K562 (cell line): ENCODE measurements around the gene ANKRD34A. TPM values are rescaled to one million over a fixed set of nuclear protein-coding genes. Genes with fewer than 3 reads are reported as not detected.
A peak's percentile ranks its signal among the peaks of the same experiment; 100 is the strongest.

Source experiments
- ARID3B ChIP-seq: fragments of 250-450 bp; sonication (Bioruptor Pico); IDR thresholded peaks from 2 replicates; pipeline ENCODE4 v1.4.0; 2020; ENCODE audit warnings: borderline replicate concordance
- ELK1 ChIP-seq: sonication (generic); formaldehyde crosslinking; IDR thresholded peaks from 2 replicates; pipeline ENCODE4 v1.8.1; 2022; ENCODE audit warnings: missing genetic modification reagents
- ESRRA ChIP-seq: fragments of 450-650 bp; IDR thresholded peaks from 2 replicates; pipeline ENCODE4 v1.6.1; 2014; ENCODE audit warnings: low read depth, mild to moderate bottlenecking, moderate library complexity, borderline replicate concordance
- FOXJ3 ChIP-seq: sonication (generic); formaldehyde crosslinking; IDR thresholded peaks from 2 replicates; pipeline ENCODE4 v1.4.0; 2020; ENCODE audit warnings: mild to moderate bottlenecking, missing genetic modification reagents
- HIVEP1 ChIP-seq: fragments of 250-450 bp; sonication (Bioruptor Pico); IDR thresholded peaks from 2 replicates; pipeline ENCODE4 v1.4.0; 2020; ENCODE audit warnings: mild to moderate bottlenecking
- HMGXB4 ChIP-seq: sonication (generic); formaldehyde crosslinking; IDR thresholded peaks from 2 replicates; pipeline ENCODE4 v1.8.1; 2023; ENCODE audit warnings: mild to moderate bottlenecking, missing genetic modification reagents
- HNRNPH1 ChIP-seq: fragments of 200-400 bp; formaldehyde crosslinking; optimal IDR thresholded peaks from 2 replicates; pipeline ENCODE3; 2017; ENCODE audit warnings: low read depth, mild to moderate bottlenecking, low read length, moderate library complexity
- JUN ChIP-seq, 2 experiments: sonication (generic) in 1 of 2; formaldehyde crosslinking in 1 of 2; IDR thresholded peaks; 2 replicates each; pipeline versions ENCODE4 v1.6.1 to v1.8.0; 2012 to 2022; ENCODE audit warnings: borderline replicate concordance in 2 of 2, mild to moderate bottlenecking in 2 of 2, improper control_type of control experiment in 1 of 2, low read depth in 1 of 2, low read length in 1 of 2, missing genetic modification reagents in 1 of 2
- KAT8 ChIP-seq: fragments of 450-650 bp; IDR thresholded peaks from 2 replicates; pipeline ENCODE4 v1.6.1; 2016; ENCODE audit warnings: low read depth, mild to moderate bottlenecking
- KDM4B ChIP-seq, 2 experiments: fragments of 450-650 bp in 1 of 2; sonication (generic) in 1 of 2; IDR thresholded peaks; 2 replicates each; pipeline ENCODE4 v1.6.1; 2016 to 2017; ENCODE audit warnings: borderline replicate concordance in 2 of 2, antibody characterized with exemption in 1 of 2, low read depth in 1 of 2, mild to moderate bottlenecking in 1 of 2
- KLF1 ChIP-seq: fragments of 450-650 bp; IDR thresholded peaks from 2 replicates; pipeline ENCODE4 v1.6.1; 2016; ENCODE audit warnings: missing genetic modification characterization, missing compliant biosample characterization
- MAX ChIP-seq: sonication (generic); formaldehyde crosslinking; IDR thresholded peaks from 2 replicates; pipeline ENCODE4 v1.9.0; 2022; ENCODE audit warnings: mild to moderate bottlenecking, missing genetic modification reagents
- MLX ChIP-seq, 2 experiments: fragments of 450-650 bp in 1 of 2; sonication (generic) in 1 of 2; formaldehyde crosslinking; conservative IDR thresholded peaks; 2 replicates each; pipeline versions ENCODE4 v1.4.0 to v1.8.1; 2020 to 2022; ENCODE audit warnings: mild to moderate bottlenecking in 1 of 2, missing genetic modification reagents in 1 of 2
- NFXL1 ChIP-seq: fragments of 450-650 bp; formaldehyde crosslinking; IDR thresholded peaks from 2 replicates; pipeline ENCODE4 v1.4.0; 2021; ENCODE audit warnings: mild to moderate bottlenecking
- SMARCA4 ChIP-seq: fragments of 450-650 bp; IDR thresholded peaks from 2 replicates; pipeline ENCODE4 v1.6.1; 2016
- TAF9B ChIP-seq: fragments of 450-650 bp; IDR thresholded peaks from 2 replicates; pipeline ENCODE4 v1.6.1; 2018; ENCODE audit warnings: mild to moderate bottlenecking; ENCODE audit not compliant: partially characterized antibody
- TFAP4 ChIP-seq: sonication (generic); formaldehyde crosslinking; IDR thresholded peaks from 2 replicates; pipeline ENCODE4 v1.8.0; 2022; ENCODE audit warnings: missing genetic modification reagents, mild to moderate bottlenecking, moderate library complexity, borderline replicate concordance
- ZNF655 ChIP-seq: fragments of 250-450 bp; sonication (Bioruptor Pico); IDR thresholded peaks from 2 replicates; pipeline ENCODE4 v1.5.0; 2021
- ZNF75A ChIP-seq: fragments of 450-650 bp; formaldehyde crosslinking; IDR thresholded peaks from 2 replicates; pipeline ENCODE4 v1.4.0; 2020; ENCODE audit warnings: mild to moderate bottlenecking
- polyA plus RNA-seq, 8 experiments: library from polyadenylated mRNA; depleted of rRNA in 4 of 8; stranded (reverse) in 5 of 8; unstranded in 3 of 8; fragments of >200 nt; fragmentation: Nextera tagmentation in 2 of 8; fragmentation: Illumina TruSeq in 1 of 8; extraction: Ambion mirVana in 2 of 8; extraction: Trizol in 1 of 8; gene quantifications; 2 replicates each; pipeline versions ENCODE4 v1.2.1 to v1.2.3, GENCODE V29; 2011 to 2014; ENCODE audit warnings: inconsistent platforms in 1 of 8, missing spikeins in 1 of 8
- total RNA-seq, 7 experiments: library from RNA; depleted of rRNA in 6 of 7; stranded (reverse); fragments of >200 nt in 6 of 7; fragmentation: Illumina TruSeq in 2 of 7; extraction: Trizol in 2 of 7; gene quantifications; 2 replicates each; pipeline versions ENCODE4 v1.2.1 to v1.2.3, GENCODE V29; 2011 to 2021; ENCODE audit warnings: low replicate concordance in 1 of 7

The ANKRD34A gene
- total and polyA plus RNA-seq, 9 of the 15 experiments (the other 6 are each of a cell fraction or from before 2014, with no cell fraction given), result 0.06 to 1.6 (median 0.43) TPM

- no peak for TF ChIP-seq KDM4B (IDR thresholded peaks at IDR 0.05; ENCODE audit: borderline replicate concordance in 2 of 2, low read depth in 1 of 2)
- no peak for TF ChIP-seq ARID3B
- no peak for TF ChIP-seq TAF9B
- no peak for TF ChIP-seq HMGXB4 (CRISPR knock-in tag)
- TF ChIP-seq ELK1 (CRISPR knock-in tag), result no peak
- peak; percentile 60; the same call in 1 of the 2 replicates for TF ChIP-seq SMARCA4
- TF ChIP-seq FOXJ3, result no peak
- TF ChIP-seq ESRRA, result no peak
- no peak for TF ChIP-seq NFXL1 (CRISPR knock-in tag)
- TF ChIP-seq HIVEP1 (CRISPR knock-in tag), result no peak
- no peak for TF ChIP-seq MAX
- TF ChIP-seq MLX (CRISPR knock-in tag; conservative IDR thresholded peaks at IDR 0.05), result no peak
- TF ChIP-seq ZNF655 (CRISPR knock-in tag), result no peak
- 0 out of 2 replicates have a peak, but pooled peaks have one; percentile 11 for TF ChIP-seq JUN (IDR thresholded peaks at IDR 0.05; ENCODE audit: borderline replicate concordance, low read depth, low read length)
- no peak for TF ChIP-seq JUN (CRISPR knock-in tag; IDR thresholded peaks at IDR 0.05; ENCODE audit: borderline replicate concordance)
- TF ChIP-seq HNRNPH1, result no peak
- TF ChIP-seq TFAP4 (CRISPR knock-in tag), result no peak
- TF ChIP-seq KAT8, result no peak
- TF ChIP-seq KLF1 (tag), result no peak
- TF ChIP-seq ZNF75A (CRISPR knock-in tag), result no peak
These were observed 48.6 kb upstream of the ANKRD34A start (continued) for GRCh38 chr1:146012703-146013558.
